H7 (cell line): ENCODE measurements around the gene SOAT1. TPM values are rescaled to one million over a fixed set of nuclear protein-coding genes. Genes with fewer than 3 reads are reported as not detected.
A peak's percentile ranks its signal among the peaks of the same experiment; 100 is the strongest.

Experiments used
- DNase-seq: peaks from one replicate; pipeline ENCODE4 v3.0.0; 2012
- H3K27me3 ChIP-seq: 2 replicates; pipeline ENCODE4 v1.6.0; 2011; ENCODE audit warnings: mild to moderate bottlenecking, low read length; ENCODE audit not compliant: control insufficient read depth, insufficient read depth
- H3K36me3 ChIP-seq: replicated peaks from 2 replicates; pipeline ENCODE4 v1.5.1; 2011; ENCODE audit warnings: low read length; ENCODE audit not compliant: control insufficient read depth, insufficient read depth
- H3K4me3 ChIP-seq: 2 replicates; pipeline ENCODE4 v1.5.1; 2011; ENCODE audit warnings: low read depth, mild to moderate bottlenecking, control low read depth, low read length, moderate library complexity; ENCODE audit not compliant: insufficient read depth
- total RNA-seq: library from RNA; depleted of rRNA; stranded (reverse); fragments of >200 nt; shearing (Covaris generic); gene quantifications from 2 replicates; pipeline ENCODE4 v1.2.3, GENCODE V29; 2014

The SOAT1 gene
- total RNA-seq, 1 experiment from 2014 or later: 2.7 TPM

- DNase-seq: no peak
- Histone ChIP-seq H3K27me3 (peaks cover 60% of the 10 kb centered on the region), H3K4me3 (no peak overlapping the region)
These were observed 1.7 kb downstream of the SOAT1 start for GRCh38 chr1:179295164-179295755.

GRCh38 chr1:179296356-179297104, 2.9 kb downstream of the SOAT1 start:
- no peak overlapping the region for H3K4me3 ChIP-seq

More at GRCh38 chr1:179295164-179295755, 1.7 kb downstream of the SOAT1 start:
- H3K36me3 ChIP-seq: no peaks in the 10 kb centered on the region

GRCh38 chr1:179297105-179297378, 3.4 kb downstream of the SOAT1 start:
- Histone ChIP-seq H3K27me3 (peaks cover 60% of the 10 kb centered on the region), H3K4me3 (no peak overlapping the region), H3K36me3 (no peaks in the 10 kb centered on the region)
- DNase-seq: no peak

More at GRCh38 chr1:179296356-179297104, 2.9 kb downstream of the SOAT1 start:
- Histone ChIP-seq H3K36me3 (no peaks in the 10 kb centered on the region), H3K27me3 (peaks cover 60% of the 10 kb centered on the region)
- DNase-seq: peak; percentile 31

GRCh38 chr1:179298952-179299351, 5.4 kb downstream of the SOAT1 start:
- no peak for DNase-seq
- Histone ChIP-seq H3K36me3 (no peaks in the 10 kb centered on the region), H3K4me3 (no peak overlapping the region), H3K27me3 (peaks cover 52% of the 10 kb centered on the region)

GRCh38 chr1:179300112-179300511, 6.5 kb downstream of the SOAT1 start:
- Histone ChIP-seq H3K27me3 (peaks cover 41% of the 10 kb centered on the region), H3K36me3 (no peaks in the 10 kb centered on the region), H3K4me3 (no peak overlapping the region)
- DNase-seq: no peak

- Histone ChIP-seq H3K36me3 (no peaks in the 10 kb centered on the region), H3K27me3 (peaks cover 25% of the 10 kb centered on the region), H3K4me3 (no peak overlapping the region)
- DNase-seq: no peak
These were observed 8.5 kb downstream of the SOAT1 start for GRCh38 chr1:179302070-179302469.

- Histone ChIP-seq H3K36me3 (no peaks in the 10 kb centered on the region), H3K4me3 (no peak overlapping the region), H3K27me3 (peaks cover 13% of the 10 kb centered on the region)
- no peak for DNase-seq
These were observed 9.7 kb downstream of the SOAT1 start for GRCh38 chr1:179303200-179303785.

- DNase-seq: no peak
- no peak overlapping the region for H3K4me3 ChIP-seq
- H3K36me3 ChIP-seq: no peaks in the 10 kb centered on the region
- H3K27me3 ChIP-seq: no peaks in the 10 kb centered on the region
These were observed 11.9 kb downstream of the SOAT1 start for GRCh38 chr1:179305450-179305849.

- DNase-seq: no peak
- H3K4me3 ChIP-seq: no peak overlapping the region
- H3K36me3 ChIP-seq: no peaks in the 10 kb centered on the region
- no peaks in the 10 kb centered on the region for H3K27me3 ChIP-seq
These were observed 16.7 kb downstream of the SOAT1 start for GRCh38 chr1:179310291-179310690.

- H3K4me3 ChIP-seq: no peak overlapping the region
- no peak for DNase-seq
These were observed 17.1 kb downstream of the SOAT1 start for GRCh38 chr1:179310721-179311120.

GRCh38 chr1:179311149-179311700, 17.6 kb downstream of the SOAT1 start:
- H3K4me3 ChIP-seq: no peak overlapping the region
- DNase-seq: no peak
- H3K27me3 ChIP-seq: no peaks in the 10 kb centered on the region
- no peaks in the 10 kb centered on the region for H3K36me3 ChIP-seq

More at GRCh38 chr1:179310721-179311120, 17.1 kb downstream of the SOAT1 start:
- Histone ChIP-seq H3K36me3 (no peaks in the 10 kb centered on the region), H3K27me3 (no peaks in the 10 kb centered on the region)

- no peaks in the 10 kb centered on the region for H3K27me3 ChIP-seq
- DNase-seq: no peak
- H3K4me3 ChIP-seq: no peak overlapping the region
- H3K36me3 ChIP-seq: no peaks in the 10 kb centered on the region
These were observed 19.4 kb downstream of the SOAT1 start for GRCh38 chr1:179313004-179313403.

GRCh38 chr1:179314928-179315327, 21.3 kb downstream of the SOAT1 start:
- Histone ChIP-seq H3K36me3 (no peaks in the 10 kb centered on the region), H3K27me3 (no peaks in the 10 kb centered on the region), H3K4me3 (no peak overlapping the region)
- no peak for DNase-seq

- Histone ChIP-seq H3K27me3 (no peaks in the 10 kb centered on the region), H3K36me3 (no peaks in the 10 kb centered on the region), H3K4me3 (no peak overlapping the region)
- DNase-seq: no peak
These were observed 24.9 kb downstream of the SOAT1 start for GRCh38 chr1:179318491-179318890.
